ENCODE data around the gene EGFL8.

GRCh38 chr6:32208996-32209395, 44.6 kb downstream of the EGFL8 start:
- TF ChIP-seq SUZ12 (IDR thresholded peaks at IDR 0.05; ENCODE audit: extremely low read depth, insufficient read depth, insufficient read length) (no peak), YY1 (IDR thresholded peaks at IDR 0.05; ENCODE audit: insufficient read depth, insufficient read length) (no peak), ZNF274 (IDR thresholded peaks at IDR 0.05; ENCODE audit: low read depth, low read length) (no peak)

All from NT2/D1 (cell line).